GM12878 (cell line): ENCODE data around the gene TMEM37. TPM values are rescaled to one million over a fixed set of nuclear protein-coding genes. Genes with fewer than 3 reads are reported as not detected.

Experiments used
- ATAC-seq: fragments of 200-7000 bp; cut with Tn5 transposase; 3 replicates; pipeline ENCODE4 v1.9.1; 2020; ENCODE audit warnings: mild to moderate bottlenecking, moderate library complexity
- BruUV-seq: library from RNA; stranded (reverse); fragments of 400-500 nt; replicated peaks from 2 replicates; lab custom pipeline; 2021; lab: Mats Ljungman, UMichigan
- CTCF ChIA-PET: fragments of 300-600 bp; sonication (Branson Sonifier 250); formaldehyde crosslinking; extraction: SDS; loops from one replicate; lab custom pipeline; 2021; ENCODE audit warnings: inconsistent platforms; lab: Yijun Ruan, JAX
- POLR2A ChIA-PET: fragments of 350-600 bp; formaldehyde crosslinking; extraction: SDS; loops from one replicate; lab custom pipeline; 2021; ENCODE audit warnings: inconsistent platforms; lab: Charles Lee
- RAD21 ChIA-PET: fragments of 300-600 bp; sonication (Branson Sonifier 250); formaldehyde crosslinking; loops from one replicate; lab custom pipeline; 2023; ENCODE audit warnings: antibody characterized with exemption; ENCODE audit not compliant: unreplicated experiment; lab: Charles Lee
- SMC1A ChIA-PET: fragments of 300-600 bp; sonication (Branson Sonifier 250); formaldehyde crosslinking; loops from one replicate; lab custom pipeline; 2023; ENCODE audit not compliant: unreplicated experiment, uncharacterized antibody; lab: Charles Lee
- DNase-seq: peaks from one replicate; pipeline ENCODE4 v3.0.0-alpha.2; 2011; ENCODE audit warnings: low read depth, low spot score
- FAIRE-seq: peaks from 3 replicates; lab custom pipeline; 2011; peaks lifted over from hg19 to GRCh38; lab: Jason Lieb, UNC
- H2AFZ ChIP-seq: 2 replicates; pipeline ENCODE4 v1.6.0; 2011; ENCODE audit warnings: low read depth, low read length, control low read depth; ENCODE audit not compliant: control insufficient read depth
- H3K27ac ChIP-seq: 2 replicates; pipeline ENCODE4 v1.5.1; 2011; ENCODE audit warnings: control low read depth; ENCODE audit not compliant: control insufficient read depth, insufficient read depth
- H3K27me3 ChIP-seq, 2 experiments: replicated peaks in 1 of 2; 2 replicates each; pipeline versions ENCODE4 v1.6.0 to v1.6.1; 2011; ENCODE audit warnings: low read length in 1 of 2; ENCODE audit not compliant: control insufficient read depth in 2 of 2, insufficient read depth in 2 of 2
- H3K36me3 ChIP-seq, 2 experiments: 2 replicates each; pipeline ENCODE4 v1.5.1; 2011; ENCODE audit warnings: low read length in 1 of 2; ENCODE audit not compliant: control insufficient read depth in 2 of 2, insufficient read depth in 2 of 2
- H3K4me1 ChIP-seq: 2 replicates; pipeline ENCODE4 v1.6.1; 2011; ENCODE audit warnings: mild to moderate bottlenecking, low read length, moderate library complexity, mixed read lengths; ENCODE audit not compliant: control insufficient read depth, insufficient read depth
- H3K4me2 ChIP-seq: 2 replicates; pipeline ENCODE4 v1.6.0; 2011; ENCODE audit warnings: control low read depth; ENCODE audit not compliant: control insufficient read depth, insufficient read depth
- H3K4me3 ChIP-seq: fragments of 200-600 bp; sonication (generic); 2 replicates; pipeline ENCODE4 v1.5.1; 2016
- H3K79me2 ChIP-seq: 2 replicates; pipeline ENCODE4 v1.6.0; 2011; ENCODE audit warnings: low read length; ENCODE audit not compliant: control insufficient read depth, insufficient read depth
- H3K9ac ChIP-seq: 2 replicates; pipeline ENCODE4 v1.8.0; 2011; ENCODE audit warnings: low read length, control low read depth, mixed read lengths; ENCODE audit not compliant: control insufficient read depth, insufficient read depth
- H3K9me3 ChIP-seq: replicated peaks from 3 replicates; pipeline ENCODE4 v1.5.1; 2011; ENCODE audit warnings: mild to moderate bottlenecking, low read length; ENCODE audit not compliant: control insufficient read depth, insufficient read depth
- H4K20me1 ChIP-seq: 2 replicates; pipeline ENCODE4 v1.6.0; 2011; ENCODE audit not compliant: control insufficient read depth, insufficient read depth
- CBX5 ChIP-seq: sonication (generic); IDR thresholded peaks from 2 replicates; pipeline ENCODE4 v1.6.1; 2016; ENCODE audit warnings: low read depth, moderate library complexity, mild to moderate bottlenecking, inconsistent platforms
- CTCF ChIP-seq, 3 experiments: IDR thresholded peaks in 2 of 3; conservative IDR thresholded peaks in 1 of 3; 2 replicates each; pipeline ENCODE4 v1.5.1; 2011; ENCODE audit warnings: low read depth in 3 of 3, low read length in 3 of 3, mild to moderate bottlenecking in 3 of 3, control low read depth in 2 of 3, moderate library complexity in 2 of 3, inconsistent platforms in 1 of 3, mixed read lengths in 1 of 3; ENCODE audit not compliant: control insufficient read depth in 2 of 3, insufficient read depth in 1 of 3; ENCODE audit errors: extremely low read depth in 1 of 3
- IRF3 ChIP-seq: fragments of 450-650 bp; IDR thresholded peaks from 2 replicates; pipeline ENCODE4 v1.6.1; 2014; ENCODE audit warnings: mild to moderate bottlenecking
- LARP7 ChIP-seq: fragments of 450-650 bp; IDR thresholded peaks from 2 replicates; pipeline ENCODE4 v1.6.1; 2017; ENCODE audit warnings: mild to moderate bottlenecking
- MAX ChIP-seq: IDR thresholded peaks from 2 replicates; pipeline ENCODE4 v1.6.1; 2012; ENCODE audit warnings: low read depth, low read length, improper control_type of control experiment
- NFYB ChIP-seq: IDR thresholded peaks from 2 replicates; pipeline ENCODE4 v1.6.1; 2011; ENCODE audit warnings: low read depth, mild to moderate bottlenecking, low read length, improper control_type of control experiment, moderate library complexity; ENCODE audit not compliant: insufficient read depth
- PRDM15 ChIP-seq: fragments of 450-650 bp; formaldehyde crosslinking; IDR thresholded peaks from 2 replicates; pipeline ENCODE4 v1.4.0; 2020; ENCODE audit warnings: mild to moderate bottlenecking, moderate library complexity
- RAD51 ChIP-seq: fragments of 450-650 bp; IDR thresholded peaks from 2 replicates; pipeline ENCODE4 v1.6.1; 2016; ENCODE audit warnings: moderate library complexity, mild to moderate bottlenecking, inconsistent platforms
- RB1 ChIP-seq: fragments of 450-650 bp; formaldehyde crosslinking; IDR thresholded peaks from 2 replicates; pipeline ENCODE4 v1.6.1; 2017; ENCODE audit warnings: mild to moderate bottlenecking, borderline replicate concordance
- SIN3A ChIP-seq: IDR thresholded peaks from 2 replicates; pipeline ENCODE4 v1.6.1; 2012; ENCODE audit warnings: low read depth, low read length, improper control_type of control experiment
- SIX5 ChIP-seq: IDR thresholded peaks from 2 replicates; pipeline ENCODE4 v1.6.1; 2011; ENCODE audit warnings: mild to moderate bottlenecking, low read depth, low read length, moderate library complexity; ENCODE audit not compliant: severe bottlenecking
- WRNIP1 ChIP-seq: IDR thresholded peaks from 2 replicates; pipeline ENCODE4 v1.6.1; 2011; ENCODE audit warnings: low read depth, low read length, improper control_type of control experiment, borderline replicate concordance
- ZBTB33 ChIP-seq: fragments of 450-650 bp; IDR thresholded peaks from 2 replicates; pipeline ENCODE4 v1.6.1; 2017; ENCODE audit warnings: mild to moderate bottlenecking
- ZNF207 ChIP-seq: fragments of 450-650 bp; IDR thresholded peaks from 2 replicates; pipeline ENCODE4 v1.6.1; 2014; ENCODE audit warnings: antibody characterized with exemption, mild to moderate bottlenecking, borderline replicate concordance
- ZNF384 ChIP-seq: IDR thresholded peaks from 2 replicates; pipeline ENCODE4 v1.6.1; 2012; ENCODE audit warnings: low read depth, mild to moderate bottlenecking, low read length, improper control_type of control experiment, borderline replicate concordance
- WGBS: methylation state at CpG from one replicate; pipeline ENCODE4 v1.1.6; 2016; ENCODE audit warnings: low lambda C conversion rate; ENCODE audit not compliant: insufficient replicate concordance, insufficient coverage; ENCODE audit errors: missing lambda C conversion rate; 5-methylcytosine and 5-hydroxymethylcytosine counted together
- in situ Hi-C: fragments of 300-500 bp; cut with MboI; formaldehyde crosslinking; loops from 9 replicates; pipeline ENCODE4 v1.14.3; 2018; ENCODE audit warnings: mixed read lengths
- intact Hi-C: fragments of 100-400 bp; cut with micrococcal nuclease; formaldehyde crosslinking; loops from one replicate; pipeline ENCODE4 v1.14.2; 2022; ENCODE audit not compliant: unreplicated experiment
- polyA plus RNA-seq, 11 experiments: library from polyadenylated mRNA; depleted of rRNA in 4 of 11; unstranded in 6 of 11; stranded (reverse) in 5 of 11; fragments of >200 nt; fragmentation: Nextera tagmentation in 4 of 11; fragmentation: Illumina TruSeq in 1 of 11; extraction: Ambion mirVana in 4 of 11; extraction: Trizol in 1 of 11; gene quantifications; 1 replicate in 1 of 11; 2 replicates in 10 of 11; pipeline versions ENCODE4 v1.2.1 to v1.2.3, GENCODE V29; 2011 to 2016; ENCODE audit warnings: inconsistent platforms in 2 of 11, missing spikeins in 2 of 11, low read depth in 1 of 11
- total RNA-seq, 4 experiments: library from RNA; depleted of rRNA in 3 of 4; stranded (reverse); fragments of >200 nt in 3 of 4; fragmentation: Illumina TruSeq in 1 of 4; extraction: Trizol in 1 of 4; gene quantifications; 2 replicates each; pipeline versions ENCODE4 v1.2.1 to v1.2.3, GENCODE V29; 2013 to 2021

Gene TMEM37
- total and polyA plus RNA-seq, 10 of the 15 experiments (the other 5 are each of a cell fraction or from before 2014, with no cell fraction given): 0.07 to 0.67 (median 0.24) TPM; not detected in 3

GRCh38 chr2:119461811-119462210 is 30.2 kb downstream of the TMEM37 start (continued):
- no peak for TF ChIP-seq RAD51
- TF ChIP-seq LARP7: no peak
- TF ChIP-seq ZNF384: no peak
- TF ChIP-seq RB1: no peak
- no peak for TF ChIP-seq SIN3A
- no peak for TF ChIP-seq SIX5
- no peak for TF ChIP-seq MAX
- no peak for TF ChIP-seq WRNIP1

GRCh38 chr2:119462574-119462973 is 30.9 kb downstream of the TMEM37 start:
- intact Hi-C loops (loop anchor here (1.0 kb wide), 1 partner anchor 8 kb away; no protein-coding TSS in a partner anchor), in situ Hi-C loops (no loop called here)
- FAIRE-seq (no peak), DNase-seq (no peak), ATAC-seq (no peak)
- H3K9ac ChIP-seq: no peak overlapping the region
- no TSS peak for BruUV-seq
- no peak overlapping the region for H3K4me2 ChIP-seq
- H3K9me3 ChIP-seq: no peaks in the 10 kb centered on the region
- SMC1A ChIA-PET: no interaction called here
- RAD21 ChIA-PET: no interaction called here
- H3K79me2 ChIP-seq: no peaks in the 10 kb centered on the region
- CTCF ChIA-PET: no interaction called here
- H4K20me1 ChIP-seq: no peaks in the 10 kb centered on the region
- POLR2A ChIA-PET: no interaction called here
- H3K4me3 ChIP-seq: no peak overlapping the region
- H3K27me3 ChIP-seq: no peaks in the 10 kb centered on the region
- no peak overlapping the region for H3K27ac ChIP-seq
- no peaks in the 10 kb centered on the region for H3K4me1 ChIP-seq
- H2AFZ ChIP-seq: no peak overlapping the region
- WGBS: 76% methylated on average over 7 of the region's 7 CpGs
- no peaks in the 10 kb centered on the region for H3K36me3 ChIP-seq
- no peak for TF ChIP-seq PRDM15 (CRISPR knock-in tag)
- TF ChIP-seq LARP7: no peak
- no peak for TF ChIP-seq RB1
- TF ChIP-seq IRF3: no peak
- TF ChIP-seq CBX5: no peak
- TF ChIP-seq CTCF (IDR thresholded peaks at IDR 0.05 in 2 of 3, conservative IDR thresholded peaks at IDR 0.05 in 1 of 3; ENCODE audit: control insufficient read depth in 2 of 3, extremely low read depth in 1 of 3, insufficient read depth in 1 of 3, low read depth in 3 of 3, low read length in 3 of 3): no peak
- TF ChIP-seq NFYB: no peak
- no peak for TF ChIP-seq ZNF207
- no peak for TF ChIP-seq ZBTB33
